Gastrocnemius medialis (tissue), 4 donors: ENCODE measurements around the gene SCN3A.

Experiments used
- CTCF ChIP-seq, 5 experiments: fragments of 450-650 bp in 3 of 5; fragments of 200-600 bp in 2 of 5; sonication (generic) in 2 of 5; IDR thresholded peaks in 4 of 5; conservative IDR thresholded peaks in 1 of 5; 1 replicate in 4 of 5; 2 replicates in 1 of 5; pipeline ENCODE4 v1.5.1; 2016 to 2019; ENCODE audit warnings: antibody characterized with exemption in 5 of 5, mild to moderate bottlenecking in 3 of 5, moderate library complexity in 3 of 5
- POLR2A ChIP-seq, 2 donors: fragments of 450-650 bp; IDR thresholded peaks; one replicate each; pipeline ENCODE4 v1.6.1; 2017; ENCODE audit warnings: antibody characterized with exemption in 2 of 2, mild to moderate bottlenecking in 2 of 2, moderate library complexity in 2 of 2

- TF ChIP-seq CTCF (IDR thresholded peaks at IDR 0.05 in 4 of 5, conservative IDR thresholded peaks at IDR 0.05 in 1 of 5) (no peak), POLR2A (IDR thresholded peaks at IDR 0.05) (no peak)
These were observed 54.4 kb downstream of the SCN3A start for GRCh38 chr2:165149439-165149838.
